Naive B cell (primary cell): ENCODE measurements around the gene PRR15L. TPM values are rescaled to one million over a fixed set of nuclear protein-coding genes. Genes with fewer than 3 reads are reported as not detected.
"Not testable (repeated sequence)": the region's sequence is repeated elsewhere in the genome, so short reads cannot be mapped to it uniquely, and the experiment has no call there.

Experiments
- ATAC-seq, 2 donors: fragments of 150-1000 bp; cut with Tn5 transposase; 2 replicates each; pipeline ENCODE4 v1.10.0; 2021; ENCODE audit warnings: low read depth in 2 of 2, mild to moderate bottlenecking in 2 of 2, moderate library complexity in 2 of 2
- DNase-seq: peaks from one replicate; pipeline ENCODE4 v3.0.0; 2022
- H3K27ac Mint-ChIP-seq, 6 donors: one replicate each; pipeline ENCODE4 v1.8.0; 2020 to 2022; ENCODE audit warnings: mild to moderate bottlenecking in 6 of 6, mixed read lengths in 6 of 6, moderate library complexity in 5 of 6, inconsistent platforms in 2 of 6
- H3K27me3 Mint-ChIP-seq, 3 donors: one replicate each; pipeline ENCODE4 v1.8.0; 2021 to 2022; ENCODE audit warnings: mixed read lengths in 3 of 3, mild to moderate bottlenecking in 1 of 3
- H3K36me3 Mint-ChIP-seq, 2 donors: one replicate each; pipeline ENCODE4 v1.8.0; 2020 to 2022; ENCODE audit warnings: mixed read lengths in 2 of 2, inconsistent platforms in 1 of 2, mild to moderate bottlenecking in 1 of 2
- H3K4me1 Mint-ChIP-seq, 3 donors: one replicate each; pipeline ENCODE4 v1.8.0; 2020 to 2022; ENCODE audit warnings: mixed read lengths in 3 of 3, inconsistent platforms in 1 of 3, mild to moderate bottlenecking in 1 of 3, moderate library complexity in 1 of 3
- H3K4me3 Mint-ChIP-seq, 8 donors: one replicate each; pipeline ENCODE4 v1.8.0; 2020 to 2022; ENCODE audit warnings: mild to moderate bottlenecking in 8 of 8, mixed read lengths in 8 of 8, moderate library complexity in 8 of 8, inconsistent platforms in 2 of 8
- H3K9me3 Mint-ChIP-seq, 7 donors: one replicate each; pipeline ENCODE4 v1.8.0; 2020 to 2022; ENCODE audit warnings: mixed read lengths in 7 of 7, mild to moderate bottlenecking in 5 of 7, inconsistent platforms in 2 of 7, moderate library complexity in 1 of 7
- polyA plus RNA-seq, 6 donors: library from polyadenylated mRNA; unstranded; fragments of 300-500 nt; fragmentation: Illumina TruSeq; gene quantifications; one replicate each; pipeline ENCODE4 v1.2.3, GENCODE V29; 2021; ENCODE audit warnings: low read depth in 6 of 6

The PRR15L gene
- polyA plus RNA-seq, 6 donors from 2014 or later: 0.25 TPM; not detected in 5

GRCh38 chr17:47995241-47995935 is 37.7 kb upstream of the PRR15L start:
- Mint-ChIP-seq H3K4me3 (no peak overlapping the region), H3K9me3 (no peaks in the 10 kb centered on the region), H3K27me3 (peaks cover 5 to 30% (median 29%) of the 10 kb centered on the region in 3 donors), H3K36me3 (no peaks in the 10 kb centered on the region), H3K4me1 (no peaks in the 10 kb centered on the region), H3K27ac (no peak overlapping the region)
- DNase-seq (no peak), ATAC-seq (no peak)

- ATAC-seq (no peak), DNase-seq (no peak)
- no peaks in the 10 kb centered on the region for H3K9me3 Mint-ChIP-seq
- H3K27ac Mint-ChIP-seq: no peak overlapping the region
- no peaks in the 10 kb centered on the region for H3K4me1 Mint-ChIP-seq
- H3K4me3 Mint-ChIP-seq: no peak overlapping the region
- H3K36me3 Mint-ChIP-seq: no peaks in the 10 kb centered on the region
- H3K27me3 Mint-ChIP-seq: peaks cover 5 to 30% (median 27%) of the 10 kb centered on the region in 3 donors
These were observed 37.0 kb upstream of the PRR15L start for GRCh38 chr17:47994724-47995123.

GRCh38 chr17:47993964-47994363 is 36.3 kb upstream of the PRR15L start:
- DNase-seq: no peak
- Mint-ChIP-seq H3K9me3 (no peaks in the 10 kb centered on the region), H3K27me3 (peaks cover 5 to 30% (median 24%) of the 10 kb centered on the region in 3 donors), H3K4me3 (no peak overlapping the region), H3K36me3 (no peaks in the 10 kb centered on the region), H3K27ac (no peak overlapping the region), H3K4me1 (no peaks in the 10 kb centered on the region)
- no peak for ATAC-seq

- Mint-ChIP-seq H3K9me3 (no peaks in the 10 kb centered on the region), H3K4me1 (no peaks in the 10 kb centered on the region), H3K36me3 (no peaks in the 10 kb centered on the region), H3K27ac (no peak overlapping the region), H3K27me3 (peaks cover 5 to 30% (median 24%) of the 10 kb centered on the region in 3 donors), H3K4me3 (no peak overlapping the region)
- DNase-seq: no peak
- no peak for ATAC-seq
These were observed 35.4 kb upstream of the PRR15L start for GRCh38 chr17:47993031-47993564.

GRCh38 chr17:47992216-47992615 is 34.5 kb upstream of the PRR15L start:
- DNase-seq (no peak), ATAC-seq (no peak)
- peak overlapping the region in 1 of 6 donors; percentile 59 for H3K27ac Mint-ChIP-seq
- peaks cover 5 to 30% (median 24%) of the 10 kb centered on the region in 3 donors for H3K27me3 Mint-ChIP-seq
- H3K4me3 Mint-ChIP-seq: no peak overlapping the region
- H3K4me1 Mint-ChIP-seq: no peaks in the 10 kb centered on the region
- no peaks in the 10 kb centered on the region for H3K36me3 Mint-ChIP-seq
- no peaks in the 10 kb centered on the region for H3K9me3 Mint-ChIP-seq

- no peaks in the 10 kb centered on the region for H3K9me3 Mint-ChIP-seq
- peaks cover 0 to 24% (median 19%) of the 10 kb centered on the region in 3 donors for H3K27me3 Mint-ChIP-seq
- peaks cover 0 to 2% (median 0%) of the 10 kb centered on the region in 3 donors for H3K4me1 Mint-ChIP-seq
- DNase-seq (no peak), ATAC-seq (no peak)
- peak overlapping the region in 1 of 6 donors; percentile 42 for H3K27ac Mint-ChIP-seq
- no peak overlapping the region for H3K4me3 Mint-ChIP-seq
- no peaks in the 10 kb centered on the region for H3K36me3 Mint-ChIP-seq
These were observed 33.5 kb upstream of the PRR15L start for GRCh38 chr17:47990962-47991731.

GRCh38 chr17:47989700-47990099 is 32.0 kb upstream of the PRR15L start:
- Mint-ChIP-seq H3K4me3 (peak overlapping the region in 1 of 8 donors; percentile 15), H3K36me3 (no peaks in the 10 kb centered on the region)

GRCh38 chr17:47989159-47989558 is 31.5 kb upstream of the PRR15L start:
- Mint-ChIP-seq H3K9me3 (no peaks in the 10 kb centered on the region), H3K4me3 (no peak overlapping the region), H3K27ac (peak overlapping the region in 1 of 6 donors; percentile 1), H3K36me3 (no peaks in the 10 kb centered on the region), H3K4me1 (peaks cover 0 to 3% (median 2%) of the 10 kb centered on the region in 3 donors), H3K27me3 (peaks cover 0 to 17% (median 7%) of the 10 kb centered on the region in 3 donors)
- no peak for DNase-seq
- ATAC-seq: no peak

More at GRCh38 chr17:47989700-47990099, 32.0 kb upstream of the PRR15L start:
- peaks cover 0 to 22% (median 13%) of the 10 kb centered on the region in 3 donors for H3K27me3 Mint-ChIP-seq
- H3K9me3 Mint-ChIP-seq: no peaks in the 10 kb centered on the region
- ATAC-seq (no peak), DNase-seq (no peak)
- peaks cover 0 to 3% (median 2%) of the 10 kb centered on the region in 3 donors for H3K4me1 Mint-ChIP-seq
- H3K27ac Mint-ChIP-seq: no peak overlapping the region

- DNase-seq, H3K27ac Mint-ChIP-seq, ATAC-seq, H3K36me3 Mint-ChIP-seq, H3K4me1 Mint-ChIP-seq, H3K4me3 Mint-ChIP-seq, H3K9me3 Mint-ChIP-seq: not testable (repeated sequence)
- H3K27me3 Mint-ChIP-seq: peaks cover 0 to 11% (median 6%) of the 10 kb centered on the region in 3 donors
These were observed 30.8 kb upstream of the PRR15L start for GRCh38 chr17:47988445-47988844.

GRCh38 chr17:47987240-47987835 is 29.7 kb upstream of the PRR15L start:
- Mint-ChIP-seq H3K9me3 (no peaks in the 10 kb centered on the region), H3K36me3 (no peaks in the 10 kb centered on the region), H3K27ac (no peak overlapping the region), H3K4me1 (peaks cover 0 to 3% (median 2%) of the 10 kb centered on the region in 3 donors), H3K27me3 (no peaks in the 10 kb centered on the region), H3K4me3 (no peak overlapping the region)
- DNase-seq (no peak), ATAC-seq (no peak)

GRCh38 chr17:47986520-47986919 is 28.8 kb upstream of the PRR15L start:
- peaks cover 0 to 3% (median 2%) of the 10 kb centered on the region in 3 donors for H3K4me1 Mint-ChIP-seq
- no peak for ATAC-seq
- no peaks in the 10 kb centered on the region for H3K9me3 Mint-ChIP-seq
- no peak for DNase-seq
- no peaks in the 10 kb centered on the region for H3K27me3 Mint-ChIP-seq
- no peak overlapping the region for H3K4me3 Mint-ChIP-seq
- H3K27ac Mint-ChIP-seq: peak overlapping the region in 1 of 6 donors; percentile 70
- H3K36me3 Mint-ChIP-seq: no peaks in the 10 kb centered on the region

GRCh38 chr17:47983492-47984223 is 26.0 kb upstream of the PRR15L start:
- no peak overlapping the region for H3K4me3 Mint-ChIP-seq
- ATAC-seq (no peak), DNase-seq (no peak)
- H3K4me1 Mint-ChIP-seq: peaks cover 0 to 7% (median 2%) of the 10 kb centered on the region in 3 donors
- H3K27ac Mint-ChIP-seq: peak overlapping the region in 3 of 6 donors; percentile 51 to 87 (median 74)
- no peaks in the 10 kb centered on the region for H3K9me3 Mint-ChIP-seq
- H3K36me3 Mint-ChIP-seq: peaks cover 8 to 10% of the 10 kb centered on the region in 2 donors
- H3K27me3 Mint-ChIP-seq: no peaks in the 10 kb centered on the region
